ENCODE measurements around the gene CFAP65. TPM values are rescaled to one million over a fixed set of nuclear protein-coding genes. Genes with fewer than 3 reads are reported as not detected.

Gene CFAP65
- total and polyA plus RNA-seq, 12 donors = not detected

- Histone ChIP-seq H3K4me3 (no peak overlapping the region), H3K4me1 (peaks cover 0 to 27% (median 12%) of the 10 kb centered on the region in 9 donors), H3K36me3 (no peaks in the 10 kb centered on the region), H3K27me3 (peaks cover 49 to 100% (median 95%) of the 10 kb centered on the region in 7 donors), H3K9me3 (no peaks in the 10 kb centered on the region), H3K27ac (no peak overlapping the region)
- no peak for TF ChIP-seq CTCF (IDR thresholded peaks at IDR 0.05)
- intact Hi-C loops (cut with DNase I) = no loop called here
- DNase-seq = no peak
- no peak for ATAC-seq
- 4 to 5% methylated on average over 4 of the region's 4 CpGs for WGBS, 2 donors
These were observed 80.1 kb downstream of the CFAP65 start for GRCh38 chr2:218961229-218961628.

GRCh38 chr2:218960309-218961165, 80.8 kb downstream of the CFAP65 start:
- ATAC-seq = no peak
- intact Hi-C loops (cut with DNase I) = no loop called here
- no peak for DNase-seq
- no peaks in the 10 kb centered on the region for H3K36me3 ChIP-seq
- H3K9me3 ChIP-seq = no peaks in the 10 kb centered on the region
- H3K4me3 ChIP-seq = no peak overlapping the region
- peaks cover 49 to 100% (median 95%) of the 10 kb centered on the region in 7 donors for H3K27me3 ChIP-seq
- TF ChIP-seq CTCF (IDR thresholded peaks at IDR 0.05) = no peak
- no peak overlapping the region for H3K27ac ChIP-seq
- WGBS, 2 donors = 3% methylated on average over 70 to 87 of the region's 87 CpGs
- peaks cover 0 to 27% (median 12%) of the 10 kb centered on the region in 9 donors for H3K4me1 ChIP-seq

- Histone ChIP-seq H3K4me1 (peaks cover 0 to 27% (median 12%) of the 10 kb centered on the region in 9 donors), H3K9me3 (no peaks in the 10 kb centered on the region), H3K27me3 (peaks cover 49 to 100% (median 93%) of the 10 kb centered on the region in 7 donors), H3K36me3 (no peaks in the 10 kb centered on the region), H3K4me3 (peak overlapping the region in 9 of 10 donors; percentile 19 to 46 (median 36)), H3K27ac (no peak overlapping the region)
- DNase-seq = no peak
- no peak for TF ChIP-seq CTCF (IDR thresholded peaks at IDR 0.05)
- WGBS, 2 donors = 2% methylated on average over 55 to 67 of the region's 67 CpGs
- intact Hi-C loops (cut with DNase I) = no loop called here
- ATAC-seq = no peak
These were observed 81.5 kb downstream of the CFAP65 start for GRCh38 chr2:218959761-218960308.

- intact Hi-C loops (cut with DNase I) = no loop called here
- peak; percentile 56 to 88 (median 78) for ATAC-seq
- Histone ChIP-seq H3K27me3 (peaks cover 48 to 100% (median 93%) of the 10 kb centered on the region in 7 donors), H3K36me3 (no peaks in the 10 kb centered on the region), H3K9me3 (no peaks in the 10 kb centered on the region), H3K27ac (no peak within 1 kb of the TSS), H3K4me3 (peak within 1 kb of the TSS in 9 of 10 donors; percentile 19 to 46 (median 36)), H3K4me1 (peaks cover 0 to 27% (median 12%) of the 10 kb centered on the region in 9 donors)
- DNase-seq = peak; percentile 65 to 71
- WGBS, 2 donors = 1 to 2% methylated on average over 37 of the region's 37 CpGs
- no peak for TF ChIP-seq CTCF (IDR thresholded peaks at IDR 0.05)
These were observed 82.1 kb downstream of the CFAP65 start, which contains the start of gene CDK5R2 for GRCh38 chr2:218959141-218959731. Gene CDK5R2 (plus strand): TSS chr2:218959666. CDS start chr2:218959821, 155 bp downstream.
